IMR-90 (cell line): ENCODE measurements around the gene MILR1. TPM values are rescaled to one million over a fixed set of nuclear protein-coding genes. Genes with fewer than 3 reads are reported as not detected.
A peak's percentile ranks its signal among the peaks of the same experiment; 100 is the strongest.

Experiments used
- ATAC-seq: fragments of 200-7000 bp; cut with Tn5 transposase; 2 replicates; pipeline ENCODE4 v1.9.1; 2020; ENCODE audit warnings: low read depth, mild to moderate bottlenecking, moderate library complexity
- BruUV-seq: library from RNA; stranded (reverse); fragments of 400-500 nt; replicated peaks from 2 replicates; lab custom pipeline; 2021; lab: Mats Ljungman, UMichigan
- CTCF ChIA-PET: fragments of 300-600 bp; formaldehyde crosslinking; extraction: SDS; loops from one replicate; lab custom pipeline; 2021; ENCODE audit warnings: antibody characterized with exemption; lab: Yijun Ruan, JAX
- POLR2A ChIA-PET: fragments of 300-600 bp; sonication (Branson Sonifier 250); formaldehyde crosslinking; loops from one replicate; lab custom pipeline; 2022; ENCODE audit warnings: antibody characterized with exemption; ENCODE audit not compliant: unreplicated experiment; lab: Charles Lee
- DNase-seq: peaks from one replicate; pipeline ENCODE4 v3.0.0; 2013
- H2AFZ ChIP-seq: replicated peaks from 2 replicates; pipeline ENCODE3; 2013; ENCODE audit warnings: low read length, mild to moderate bottlenecking; ENCODE audit not compliant: poor library complexity
- H2AK5ac ChIP-seq: 2 replicates; pipeline ENCODE4 v1.6.1; 2013; ENCODE audit warnings: low read depth, low read length, inconsistent platforms
- H2AK9ac ChIP-seq: replicated peaks from 2 replicates; pipeline ENCODE3; 2013; ENCODE audit warnings: mild to moderate bottlenecking, low read depth, low read length, moderate library complexity; ENCODE audit not compliant: poor library complexity
- H2BK120ac ChIP-seq: 2 replicates; pipeline ENCODE4 v1.6.1; 2013; ENCODE audit warnings: low read depth, low read length, inconsistent platforms
- H2BK15ac ChIP-seq: 3 replicates; pipeline ENCODE4 v1.6.1; 2013; ENCODE audit warnings: low read depth, low read length, inconsistent platforms
- H2BK20ac ChIP-seq: 2 replicates; pipeline ENCODE4 v1.6.1; 2013; ENCODE audit warnings: low read depth, mild to moderate bottlenecking, inconsistent platforms, low read length, moderate library complexity
- H2BK5ac ChIP-seq: 2 replicates; pipeline ENCODE4 v1.6.1; 2013; ENCODE audit warnings: mild to moderate bottlenecking, low read depth, low read length, inconsistent platforms; ENCODE audit not compliant: poor library complexity, severe bottlenecking
- H3K14ac ChIP-seq: replicated peaks from 2 replicates; pipeline ENCODE4 v1.6.1; 2013; ENCODE audit warnings: low read depth, low read length, inconsistent platforms
- H3K18ac ChIP-seq: 2 replicates; pipeline ENCODE4 v1.6.1; 2013; ENCODE audit warnings: low read depth, low read length, control low read depth
- H3K23ac ChIP-seq: 2 replicates; pipeline ENCODE4 v1.6.1; 2013; ENCODE audit warnings: low read depth, low read length, inconsistent platforms
- H3K27ac ChIP-seq: 2 replicates; pipeline ENCODE4 v1.5.1; 2013; ENCODE audit warnings: mild to moderate bottlenecking, control low read depth, low read length; ENCODE audit not compliant: insufficient read depth
- H3K27me3 ChIP-seq: 2 replicates; pipeline ENCODE4 v1.6.1; 2013; ENCODE audit warnings: low read length; ENCODE audit not compliant: control insufficient read depth, insufficient read depth
- H3K36me3 ChIP-seq: 2 replicates; pipeline ENCODE4 v1.6.1; 2013; ENCODE audit warnings: low read length, mixed read lengths; ENCODE audit not compliant: control insufficient read depth, insufficient read depth
- H3K4ac ChIP-seq: 2 replicates; pipeline ENCODE4 v1.6.1; 2013; ENCODE audit warnings: low read depth, low read length, inconsistent platforms
- H3K4me1 ChIP-seq: 2 replicates; pipeline ENCODE4 v1.6.1; 2013; ENCODE audit warnings: low read length, mixed read lengths; ENCODE audit not compliant: control insufficient read depth, insufficient read depth
- H3K4me2 ChIP-seq: 2 replicates; pipeline ENCODE4 v1.6.1; 2013; ENCODE audit warnings: low read depth, mild to moderate bottlenecking, control low read depth, low read length, moderate library complexity
- H3K4me3 ChIP-seq: 2 replicates; pipeline ENCODE4 v1.5.1; 2013; ENCODE audit warnings: low read depth, mild to moderate bottlenecking, control low read depth, low read length, moderate library complexity; ENCODE audit not compliant: insufficient read depth
- H3K56ac ChIP-seq: 2 replicates; pipeline ENCODE4 v1.6.1; 2013; ENCODE audit warnings: low read length, inconsistent platforms; ENCODE audit not compliant: insufficient read depth; ENCODE audit errors: extremely low read depth
- H3K79me1 ChIP-seq, 2 experiments: 2 replicates each; pipeline ENCODE4 v1.6.1; 2013; ENCODE audit warnings: low read length in 2 of 2, inconsistent platforms in 1 of 2, low read depth in 1 of 2
- H3K9ac ChIP-seq: 2 replicates; pipeline ENCODE4 v1.6.1; 2013; ENCODE audit warnings: low read depth, low read length, control low read depth
- H3K9me1 ChIP-seq: 2 replicates; pipeline ENCODE4 v1.6.1; 2013; ENCODE audit warnings: low read length, inconsistent platforms; ENCODE audit not compliant: insufficient read depth
- H3K9me3 ChIP-seq: 2 replicates; pipeline ENCODE4 v1.6.1; 2013; ENCODE audit warnings: low read length; ENCODE audit not compliant: control insufficient read depth, insufficient read depth
- H4K20me1 ChIP-seq: 2 replicates; pipeline ENCODE4 v1.6.1; 2013; ENCODE audit warnings: low read length, inconsistent platforms; ENCODE audit not compliant: insufficient read depth
- H4K5ac ChIP-seq: 2 replicates; pipeline ENCODE4 v1.6.1; 2013; ENCODE audit warnings: mild to moderate bottlenecking, low read depth, low read length, control low read depth
- H4K8ac ChIP-seq, 2 experiments: 2 replicates each; pipeline ENCODE4 v1.6.1; 2013; ENCODE audit warnings: low read depth in 2 of 2, low read length in 2 of 2, control low read depth in 1 of 2, inconsistent platforms in 1 of 2
- H4K91ac ChIP-seq: 2 replicates; pipeline ENCODE4 v1.6.1; 2013; ENCODE audit warnings: low read depth, low read length, inconsistent platforms; ENCODE audit not compliant: insufficient read depth
- CEBPB ChIP-seq: IDR thresholded peaks from 2 replicates; pipeline ENCODE4 v1.6.1; 2012; ENCODE audit warnings: low read depth, low read length, improper control_type of control experiment
- CHD1 ChIP-seq: IDR thresholded peaks from 2 replicates; pipeline ENCODE4 v1.6.1; 2012; ENCODE audit warnings: low read depth, low read length, improper control_type of control experiment
- CTCF ChIP-seq: conservative IDR thresholded peaks from 2 replicates; pipeline ENCODE4 v1.5.1; 2012; ENCODE audit warnings: mild to moderate bottlenecking, low read depth, low read length, improper control_type of control experiment
- NFE2L2 ChIP-seq: fragments of 150-350 bp; IDR thresholded peaks from 2 replicates; pipeline ENCODE4 v1.6.1; 2016; ENCODE audit warnings: low read depth, mild to moderate bottlenecking, low read length
- RAD21 ChIP-seq: IDR thresholded peaks from 2 replicates; pipeline ENCODE4 v1.6.1; 2012; ENCODE audit warnings: low read length, improper control_type of control experiment
- RCOR1 ChIP-seq: IDR thresholded peaks from 2 replicates; pipeline ENCODE4 v1.6.1; 2012; ENCODE audit warnings: mild to moderate bottlenecking, low read length, improper control_type of control experiment; ENCODE audit not compliant: insufficient replicate concordance
- RFX5 ChIP-seq: IDR thresholded peaks from 2 replicates; pipeline ENCODE4 v1.8.0; 2012; ENCODE audit warnings: low read depth, mild to moderate bottlenecking, low read length, moderate library complexity
- USF2 ChIP-seq: fragments of 150-350 bp; IDR thresholded peaks from 2 replicates; pipeline ENCODE4 v1.6.1; 2017; ENCODE audit warnings: mild to moderate bottlenecking, antibody characterized with exemption, low read length, low read depth
- WGBS, 2 experiments: methylation state at CpG; one replicate each; pipeline versions ENCODE4 v1.1.5 to v1.1.7; 2013; ENCODE audit warnings: missing lambda C conversion rate in 2 of 2; ENCODE audit not compliant: insufficient read length in 1 of 2; ENCODE audit errors: extremely low coverage in 2 of 2; 5-methylcytosine and 5-hydroxymethylcytosine counted together
- dilution Hi-C: fragments of 300-500 bp; cut with HindIII; formaldehyde crosslinking; loops from one replicate; pipeline ENCODE4 v1.14.3; 2018; ENCODE audit warnings: low sequenced_read_pairs; ENCODE audit not compliant: unreplicated experiment
- in situ Hi-C: fragments of 300-500 bp; cut with MboI; formaldehyde crosslinking; loops from 3 replicates; pipeline ENCODE4 v1.14.3; 2019; ENCODE audit warnings: low sequenced_read_pairs, inconsistent platforms, mixed read lengths
- intact Hi-C: fragments of 100-400 bp; cut with micrococcal nuclease; formaldehyde crosslinking; loops from 2 replicates; pipeline ENCODE4 v1.10.0; 2022
- polyA plus RNA-seq, 3 experiments: library from polyadenylated mRNA; depleted of rRNA; stranded (reverse); fragments of >200 nt; gene quantifications; 2 replicates each; pipeline ENCODE4 v1.2.3, GENCODE V29; 2012; ENCODE audit warnings: low replicate concordance in 1 of 3
- total RNA-seq: library from RNA; depleted of rRNA; stranded (reverse); fragments of >200 nt; gene quantifications from 2 replicates; pipeline ENCODE4 v1.2.3, GENCODE V29; 2012

MILR1 gene
- total and polyA plus RNA-seq, 2 of the 4 experiments (the other 2 are of a cell fraction): 0.36 to 0.44 TPM

- H3K9me3 ChIP-seq: peaks cover 2% of the 10 kb centered on the region; the same call in 1 of the 2 replicates
These were observed 47.0 kb upstream of the MILR1 start for GRCh38 chr17:64401941-64402340.

More at GRCh38 chr17:64401941-64402340, 47.0 kb upstream of the MILR1 start:
- H2AK5ac ChIP-seq: no peak overlapping the region
- H3K79me1 ChIP-seq: no peaks in the 10 kb centered on the region
- no peak overlapping the region for H3K9ac ChIP-seq
- WGBS, 2 experiments: no CpG with 5 or more reads among the region's 2 CpGs
- in situ Hi-C loops (no loop called here), dilution Hi-C loops (no loop called here), intact Hi-C loops (no loop called here)
- H4K5ac ChIP-seq: no peak overlapping the region
- no peak overlapping the region for H2BK15ac ChIP-seq
- no peak overlapping the region for H3K27ac ChIP-seq
- CTCF ChIA-PET: interaction anchor here (0.7 kb wide), 1 partner anchor 69 kb away, joined by 3 read pairs; no protein-coding TSS in a partner anchor
- no peak for ATAC-seq
- no peak overlapping the region for H3K23ac ChIP-seq
- no peak overlapping the region for H3K4me2 ChIP-seq
- no peak overlapping the region for H3K4me3 ChIP-seq
- H4K91ac ChIP-seq: no peak overlapping the region
- H3K18ac ChIP-seq: no peak overlapping the region
- H3K56ac ChIP-seq: no peak overlapping the region
- H2BK20ac ChIP-seq: no peak overlapping the region
- BruUV-seq: no TSS peak
- no peaks in the 10 kb centered on the region; the same call in 1 of the 2 replicates for H3K27me3 ChIP-seq
- no peaks in the 10 kb centered on the region for H3K4me1 ChIP-seq
- H3K4ac ChIP-seq: no peak overlapping the region
- DNase-seq: no peak
- no peaks in the 10 kb centered on the region for H4K20me1 ChIP-seq
- no peak overlapping the region for H2BK5ac ChIP-seq
- no peaks in the 10 kb centered on the region for H3K9me1 ChIP-seq
- no peak overlapping the region for H2AFZ ChIP-seq
- POLR2A ChIA-PET: no interaction called here
- H2BK120ac ChIP-seq: no peak overlapping the region
- TF ChIP-seq RFX5 (no peak), RAD21 (no peak), NFE2L2 (no peak), RCOR1 (no peak), CEBPB (0 out of 2 replicates have a peak, but pooled peaks have one; percentile 5), CHD1 (no peak), USF2 (no peak), CTCF (no peak)
- no peak overlapping the region for H3K14ac ChIP-seq
- H4K8ac ChIP-seq: no peak overlapping the region
- no peak overlapping the region for H2AK9ac ChIP-seq
- H3K36me3 ChIP-seq: no peaks in the 10 kb centered on the region
